ENCODE data around the gene RFX6. TPM values are rescaled to one million over a fixed set of nuclear protein-coding genes. Genes with fewer than 3 reads are reported as not detected.

The RFX6 gene
- total RNA-seq, 1 donor from 2014 or later, result not detected

- no peak overlapping the region for H3K4me3 ChIP-seq (ENCODE audit: low read length in 3 of 3)
- no peaks in the 10 kb centered on the region for H3K27me3 ChIP-seq (ENCODE audit: control insufficient read depth in 3 of 3, insufficient read depth in 3 of 3, low read length in 3 of 3)
- no peaks in the 10 kb centered on the region for H3K36me3 ChIP-seq (ENCODE audit: control insufficient read depth in 3 of 3, insufficient read depth in 3 of 3, low read length in 3 of 3)
- H3K27ac ChIP-seq (ENCODE audit: low read depth, low read length), result no peak overlapping the region
- no peaks in the 10 kb centered on the region for H3K9me3 ChIP-seq (ENCODE audit: control insufficient read depth in 3 of 3, low read length in 3 of 3)
- no peak overlapping the region for H3K9ac ChIP-seq (ENCODE audit: low read depth in 1 of 3, low read length in 3 of 3)
- no peaks in the 10 kb centered on the region for H3K4me1 ChIP-seq (ENCODE audit: control insufficient read depth in 3 of 3, insufficient read depth in 3 of 3, low read length in 3 of 3)
Observed at GRCh38 chr6:116931456-116931855, 54.4 kb downstream of the RFX6 start.

GRCh38 chr6:116932496-116932895, 55.5 kb downstream of the RFX6 start:
- Histone ChIP-seq H3K36me3 (ENCODE audit: control insufficient read depth in 3 of 3, insufficient read depth in 3 of 3, low read length in 3 of 3) (no peaks in the 10 kb centered on the region), H3K9ac (ENCODE audit: low read depth in 1 of 3, low read length in 3 of 3) (no peak overlapping the region), H3K27ac (ENCODE audit: low read depth, low read length) (no peak overlapping the region), H3K27me3 (ENCODE audit: control insufficient read depth in 3 of 3, insufficient read depth in 3 of 3, low read length in 3 of 3) (no peaks in the 10 kb centered on the region), H3K9me3 (ENCODE audit: control insufficient read depth in 3 of 3, low read length in 3 of 3) (no peaks in the 10 kb centered on the region), H3K4me1 (ENCODE audit: control insufficient read depth in 3 of 3, insufficient read depth in 3 of 3, low read length in 3 of 3) (no peaks in the 10 kb centered on the region), H3K4me3 (ENCODE audit: low read length in 3 of 3) (no peak overlapping the region)

GRCh38 chr6:116933485-116933884, 56.4 kb downstream of the RFX6 start:
- Histone ChIP-seq H3K27me3 (ENCODE audit: control insufficient read depth in 3 of 3, insufficient read depth in 3 of 3, low read length in 3 of 3) (no peaks in the 10 kb centered on the region), H3K4me3 (ENCODE audit: low read length in 3 of 3) (no peak overlapping the region), H3K27ac (ENCODE audit: low read depth, low read length) (no peak overlapping the region), H3K9ac (ENCODE audit: low read depth in 1 of 3, low read length in 3 of 3) (no peak overlapping the region), H3K4me1 (ENCODE audit: control insufficient read depth in 3 of 3, insufficient read depth in 3 of 3, low read length in 3 of 3) (no peaks in the 10 kb centered on the region), H3K9me3 (ENCODE audit: control insufficient read depth in 3 of 3, low read length in 3 of 3) (no peaks in the 10 kb centered on the region), H3K36me3 (ENCODE audit: control insufficient read depth in 3 of 3, insufficient read depth in 3 of 3, low read length in 3 of 3) (no peaks in the 10 kb centered on the region)

- no peaks in the 10 kb centered on the region for H3K9me3 ChIP-seq (ENCODE audit: control insufficient read depth in 3 of 3, low read length in 3 of 3)
- H3K4me1 ChIP-seq (ENCODE audit: control insufficient read depth in 3 of 3, insufficient read depth in 3 of 3, low read length in 3 of 3), result no peaks in the 10 kb centered on the region
- no peak overlapping the region for H3K27ac ChIP-seq (ENCODE audit: low read depth, low read length)
- H3K4me3 ChIP-seq (ENCODE audit: low read length in 3 of 3), result no peak overlapping the region
- H3K9ac ChIP-seq (ENCODE audit: low read depth in 1 of 3, low read length in 3 of 3), result no peak overlapping the region
- no peaks in the 10 kb centered on the region for H3K36me3 ChIP-seq (ENCODE audit: control insufficient read depth in 3 of 3, insufficient read depth in 3 of 3, low read length in 3 of 3)
- H3K27me3 ChIP-seq (ENCODE audit: control insufficient read depth in 3 of 3, insufficient read depth in 3 of 3, low read length in 3 of 3), result no peaks in the 10 kb centered on the region
Observed at GRCh38 chr6:116938305-116938704, 61.3 kb downstream of the RFX6 start.

GRCh38 chr6:116941727-116942126, 64.7 kb downstream of the RFX6 start:
- Histone ChIP-seq H3K27ac (ENCODE audit: low read depth, low read length) (no peak overlapping the region), H3K36me3 (ENCODE audit: control insufficient read depth in 3 of 3, insufficient read depth in 3 of 3, low read length in 3 of 3) (no peaks in the 10 kb centered on the region), H3K9me3 (ENCODE audit: control insufficient read depth in 3 of 3, low read length in 3 of 3) (no peaks in the 10 kb centered on the region), H3K4me1 (ENCODE audit: control insufficient read depth in 3 of 3, insufficient read depth in 3 of 3, low read length in 3 of 3) (no peaks in the 10 kb centered on the region), H3K9ac (ENCODE audit: low read depth in 1 of 3, low read length in 3 of 3) (no peak overlapping the region), H3K4me3 (ENCODE audit: low read length in 3 of 3) (no peak overlapping the region), H3K27me3 (ENCODE audit: control insufficient read depth in 3 of 3, insufficient read depth in 3 of 3, low read length in 3 of 3) (no peaks in the 10 kb centered on the region)

- Histone ChIP-seq H3K4me3 (ENCODE audit: low read length in 3 of 3) (no peak overlapping the region), H3K9ac (ENCODE audit: low read depth in 1 of 3, low read length in 3 of 3) (no peak overlapping the region), H3K9me3 (ENCODE audit: control insufficient read depth in 3 of 3, low read length in 3 of 3) (no peaks in the 10 kb centered on the region), H3K36me3 (ENCODE audit: control insufficient read depth in 3 of 3, insufficient read depth in 3 of 3, low read length in 3 of 3) (no peaks in the 10 kb centered on the region), H3K27me3 (ENCODE audit: control insufficient read depth in 3 of 3, insufficient read depth in 3 of 3, low read length in 3 of 3) (no peaks in the 10 kb centered on the region), H3K4me1 (ENCODE audit: control insufficient read depth in 3 of 3, insufficient read depth in 3 of 3, low read length in 3 of 3) (no peaks in the 10 kb centered on the region), H3K27ac (ENCODE audit: low read depth, low read length) (no peak overlapping the region)
Observed at GRCh38 chr6:116945809-116946208, 68.8 kb downstream of the RFX6 start.

- Histone ChIP-seq H3K4me3 (ENCODE audit: low read length in 3 of 3) (no peak overlapping the region), H3K27ac (ENCODE audit: low read depth, low read length) (no peak overlapping the region), H3K27me3 (ENCODE audit: control insufficient read depth in 3 of 3, insufficient read depth in 3 of 3, low read length in 3 of 3) (no peaks in the 10 kb centered on the region), H3K9me3 (ENCODE audit: control insufficient read depth in 3 of 3, low read length in 3 of 3) (no peaks in the 10 kb centered on the region), H3K9ac (ENCODE audit: low read depth in 1 of 3, low read length in 3 of 3) (no peak overlapping the region), H3K4me1 (ENCODE audit: control insufficient read depth in 3 of 3, insufficient read depth in 3 of 3, low read length in 3 of 3) (no peaks in the 10 kb centered on the region), H3K36me3 (ENCODE audit: control insufficient read depth in 3 of 3, insufficient read depth in 3 of 3, low read length in 3 of 3) (no peaks in the 10 kb centered on the region)
Observed at GRCh38 chr6:116948533-116949304, 71.7 kb downstream of the RFX6 start.

GRCh38 chr6:116949964-116950363, 72.9 kb downstream of the RFX6 start:
- no peak overlapping the region for H3K27ac ChIP-seq (ENCODE audit: low read depth, low read length)

GRCh38 chr6:116954335-116954734, 77.3 kb downstream of the RFX6 start:
- no peak overlapping the region for H3K27ac ChIP-seq (ENCODE audit: low read depth, low read length)
- H3K27me3 ChIP-seq (ENCODE audit: control insufficient read depth in 3 of 3, insufficient read depth in 3 of 3, low read length in 3 of 3), result no peaks in the 10 kb centered on the region
- H3K9ac ChIP-seq (ENCODE audit: low read depth in 1 of 3, low read length in 3 of 3), result no peak overlapping the region
- H3K4me1 ChIP-seq (ENCODE audit: control insufficient read depth in 3 of 3, insufficient read depth in 3 of 3, low read length in 3 of 3), result no peaks in the 10 kb centered on the region
- no peaks in the 10 kb centered on the region for H3K9me3 ChIP-seq (ENCODE audit: control insufficient read depth in 3 of 3, low read length in 3 of 3)
- H3K4me3 ChIP-seq (ENCODE audit: low read length in 3 of 3), result no peak overlapping the region
- H3K36me3 ChIP-seq (ENCODE audit: control insufficient read depth in 3 of 3, insufficient read depth in 3 of 3, low read length in 3 of 3), result no peaks in the 10 kb centered on the region

More at GRCh38 chr6:116949964-116950363, 72.9 kb downstream of the RFX6 start:
- no peaks in the 10 kb centered on the region for H3K36me3 ChIP-seq (ENCODE audit: control insufficient read depth in 3 of 3, insufficient read depth in 3 of 3, low read length in 3 of 3)
- no peak overlapping the region for H3K9ac ChIP-seq (ENCODE audit: low read depth in 1 of 3, low read length in 3 of 3)
- H3K4me3 ChIP-seq (ENCODE audit: low read length in 3 of 3), result no peak overlapping the region
- no peaks in the 10 kb centered on the region for H3K4me1 ChIP-seq (ENCODE audit: control insufficient read depth in 3 of 3, insufficient read depth in 3 of 3, low read length in 3 of 3)
- no peaks in the 10 kb centered on the region for H3K9me3 ChIP-seq (ENCODE audit: control insufficient read depth in 3 of 3, low read length in 3 of 3)
- no peaks in the 10 kb centered on the region for H3K27me3 ChIP-seq (ENCODE audit: control insufficient read depth in 3 of 3, insufficient read depth in 3 of 3, low read length in 3 of 3)

GRCh38 chr6:116954938-116955337, 77.9 kb downstream of the RFX6 start:
- Histone ChIP-seq H3K9me3 (ENCODE audit: control insufficient read depth in 3 of 3, low read length in 3 of 3) (no peaks in the 10 kb centered on the region), H3K27me3 (ENCODE audit: control insufficient read depth in 3 of 3, insufficient read depth in 3 of 3, low read length in 3 of 3) (no peaks in the 10 kb centered on the region), H3K36me3 (ENCODE audit: control insufficient read depth in 3 of 3, insufficient read depth in 3 of 3, low read length in 3 of 3) (no peaks in the 10 kb centered on the region), H3K27ac (ENCODE audit: low read depth, low read length) (no peak overlapping the region), H3K9ac (ENCODE audit: low read depth in 1 of 3, low read length in 3 of 3) (no peak overlapping the region), H3K4me3 (ENCODE audit: low read length in 3 of 3) (no peak overlapping the region), H3K4me1 (ENCODE audit: control insufficient read depth in 3 of 3, insufficient read depth in 3 of 3, low read length in 3 of 3) (no peaks in the 10 kb centered on the region)
